ENCODE results near the gene HAGHL.
"Not testable (repeated sequence)": the region's sequence is repeated elsewhere in the genome, so short reads cannot be mapped to it uniquely, and the experiment has no call there.

HAGHL gene

GRCh38 chr16:734208-734980, 7.5 kb downstream of the HAGHL start:
- no peak for DNase-seq (ENCODE audit: low spot score)

GRCh38 chr16:734981-735881, 8.3 kb downstream of the HAGHL start:
- no peak for DNase-seq (ENCODE audit: low spot score)

GRCh38 chr16:735982-736453, 9.1 kb downstream of the HAGHL start:
- DNase-seq (ENCODE audit: low spot score): no peak

- no peak for DNase-seq (ENCODE audit: low spot score)
These were observed 10.1 kb downstream of the HAGHL start for GRCh38 chr16:736936-737481.

- DNase-seq (ENCODE audit: low spot score): no peak
These were observed 12.9 kb downstream of the HAGHL start for GRCh38 chr16:739560-740458.

GRCh38 chr16:740459-740763, 13.5 kb downstream of the HAGHL start:
- no peak for DNase-seq (ENCODE audit: low spot score)

- DNase-seq (ENCODE audit: low spot score): peak; percentile 91
These were observed 14.0 kb downstream of the HAGHL start, which contains the start of gene CIAO3 for GRCh38 chr16:740764-741505. CIAO3 (minus strand) TSS chr16:740997; CDS start chr16:740985, 12 bp downstream.

GRCh38 chr16:741986-742629, 15.2 kb downstream of the HAGHL start:
- no peak for DNase-seq (ENCODE audit: low spot score)

GRCh38 chr16:742894-743293, 16.0 kb downstream of the HAGHL start:
- not testable (repeated sequence) for DNase-seq (ENCODE audit: low spot score)

- DNase-seq (ENCODE audit: low spot score): no peak
These were observed 17.0 kb downstream of the HAGHL start for GRCh38 chr16:743794-744500.

GRCh38 chr16:745739-746138, 18.8 kb downstream of the HAGHL start:
- DNase-seq (ENCODE audit: low spot score): no peak

- DNase-seq (ENCODE audit: low spot score): no peak
These were observed 19.7 kb downstream of the HAGHL start for GRCh38 chr16:746637-747036.

GRCh38 chr16:747978-748746, 21.3 kb downstream of the HAGHL start:
- no peak for DNase-seq (ENCODE audit: low spot score)

GRCh38 chr16:749010-749409, 22.1 kb downstream of the HAGHL start:
- DNase-seq (ENCODE audit: low spot score): no peak

GRCh38 chr16:750485-750884, 23.6 kb downstream of the HAGHL start:
- DNase-seq (ENCODE audit: low spot score): no peak

GRCh38 chr16:751152-752006, 24.5 kb downstream of the HAGHL start:
- no peak for DNase-seq (ENCODE audit: low spot score)

GRCh38 chr16:752007-752312, 25.1 kb downstream of the HAGHL start:
- no peak for DNase-seq (ENCODE audit: low spot score)

- DNase-seq (ENCODE audit: low spot score): not testable (repeated sequence)
These were observed 27.3 kb downstream of the HAGHL start for GRCh38 chr16:754121-754607.

Data from hematopoietic multipotent progenitor cell treated with erythropoietin and hydrocortisone succinate and interleukin-3 and kit ligand, for 17 days (in vitro differentiated cells).